ENCODE data around the gene C11orf65.

Gene C11orf65

DNA sequence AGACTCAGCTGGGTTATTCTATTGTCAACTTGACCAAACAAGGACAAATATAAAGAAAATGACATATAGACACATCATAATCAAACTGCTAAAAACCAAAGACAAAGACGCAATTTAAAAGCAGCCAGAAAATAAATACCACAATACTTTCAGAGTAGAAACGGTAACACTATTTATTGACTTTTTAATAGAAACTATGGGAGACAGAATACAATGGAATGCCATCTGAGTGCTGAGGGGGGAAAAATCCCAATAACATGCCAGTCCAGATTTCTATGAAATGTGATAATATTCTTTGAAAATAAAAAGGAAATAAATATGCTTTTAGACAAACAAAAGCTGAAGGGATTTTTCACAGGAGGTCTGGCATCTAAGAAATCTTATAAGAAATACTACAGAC lies 30.7 kb downstream of the C11orf65 start:
- H3K36me3 ChIP-seq (replicated peaks; ENCODE audit: insufficient read depth, low read length), result no peaks in the 10 kb centered on the region
- H3K79me2 ChIP-seq (ENCODE audit: low read length), result no peaks in the 10 kb centered on the region
- H3F3A ChIP-seq (ENCODE audit: insufficient read depth, low read length), result peaks cover 3% of the 10 kb centered on the region; the same call in 1 of the 2 replicates
- no peaks in the 10 kb centered on the region for H4K20me1 ChIP-seq (ENCODE audit: insufficient read depth, low read length)
- H3K9me3 ChIP-seq (replicated peaks; ENCODE audit: insufficient read depth, low read length), result no peaks in the 10 kb centered on the region
- H3K27ac ChIP-seq (ENCODE audit: low read length), result no peak overlapping the region
- H3K4me2 ChIP-seq (ENCODE audit: low read depth, low read length), result no peak overlapping the region
- H3K4me3 ChIP-seq (ENCODE audit: low read length), result no peak overlapping the region
- no peaks in the 10 kb centered on the region for H3K27me3 ChIP-seq (replicated peaks; ENCODE audit: insufficient read depth, low read length)
- H3K4me1 ChIP-seq (ENCODE audit: low read length), result peaks cover 18% of the 10 kb centered on the region
- H3K9me2 ChIP-seq (replicated peaks; ENCODE audit: insufficient read depth, low read length), result no peaks in the 10 kb centered on the region
- no peak overlapping the region for H3K9ac ChIP-seq (ENCODE audit: low read length)
- DNase-seq, result no peak
- H2AFZ ChIP-seq (ENCODE audit: low read length), result no peak overlapping the region
- TF ChIP-seq EZH2 (optimal IDR thresholded peaks at IDR 0.05; ENCODE audit: low read depth, low read length) (no peak), EZH2phosphoT487 (IDR thresholded peaks at IDR 0.05; ENCODE audit: low read length) (no peak)
- TF ChIP-seq, protein P1, sequence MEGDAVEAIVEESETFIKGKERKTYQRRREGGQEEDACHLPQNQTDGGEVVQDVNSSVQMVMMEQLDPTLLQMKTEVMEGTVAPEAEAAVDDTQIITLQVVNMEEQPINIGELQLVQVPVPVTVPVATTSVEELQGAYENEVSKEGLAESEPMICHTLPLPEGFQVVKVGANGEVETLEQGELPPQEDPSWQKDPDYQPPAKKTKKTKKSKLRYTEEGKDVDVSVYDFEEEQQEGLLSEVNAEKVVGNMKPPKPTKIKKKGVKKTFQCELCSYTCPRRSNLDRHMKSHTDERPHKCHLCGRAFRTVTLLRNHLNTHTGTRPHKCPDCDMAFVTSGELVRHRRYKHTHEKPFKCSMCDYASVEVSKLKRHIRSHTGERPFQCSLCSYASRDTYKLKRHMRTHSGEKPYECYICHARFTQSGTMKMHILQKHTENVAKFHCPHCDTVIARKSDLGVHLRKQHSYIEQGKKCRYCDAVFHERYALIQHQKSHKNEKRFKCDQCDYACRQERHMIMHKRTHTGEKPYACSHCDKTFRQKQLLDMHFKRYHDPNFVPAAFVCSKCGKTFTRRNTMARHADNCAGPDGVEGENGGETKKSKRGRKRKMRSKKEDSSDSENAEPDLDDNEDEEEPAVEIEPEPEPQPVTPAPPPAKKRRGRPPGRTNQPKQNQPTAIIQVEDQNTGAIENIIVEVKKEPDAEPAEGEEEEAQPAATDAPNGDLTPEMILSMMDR (IDR thresholded peaks at IDR 0.05; ENCODE audit: low read length), result no peak

DNA sequence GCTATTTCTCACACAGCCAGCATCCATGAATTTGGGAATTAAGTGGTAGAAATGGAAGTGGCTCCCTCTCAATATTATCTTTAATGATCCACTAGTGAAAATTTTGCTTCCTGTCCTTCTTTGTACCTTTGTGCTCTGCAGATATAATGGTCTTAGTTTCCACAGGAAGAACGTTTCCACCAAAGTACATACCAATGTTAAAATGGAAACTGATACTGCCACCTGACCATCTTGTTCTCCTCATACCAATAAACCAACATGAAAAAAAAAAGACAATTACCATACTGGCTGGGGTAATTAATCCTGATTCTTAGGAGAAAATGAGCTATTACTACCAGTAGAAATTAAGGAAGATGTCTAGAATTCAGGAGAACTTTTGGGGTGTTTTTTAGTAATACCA lies 32.3 kb downstream of the C11orf65 start:
- Histone ChIP-seq H4K20me1 (ENCODE audit: insufficient read depth, low read length) (no peaks in the 10 kb centered on the region), H3K36me3 (replicated peaks; ENCODE audit: insufficient read depth, low read length) (no peaks in the 10 kb centered on the region), H3K79me2 (ENCODE audit: low read length) (no peaks in the 10 kb centered on the region), H3K9ac (ENCODE audit: low read length) (no peak overlapping the region), H3K9me3 (replicated peaks; ENCODE audit: insufficient read depth, low read length) (no peaks in the 10 kb centered on the region), H2AFZ (ENCODE audit: low read length) (0 out of 2 replicates have a peak overlapping the region, but pooled peaks have one; percentile 7), H3K4me1 (ENCODE audit: low read length) (peaks cover 18% of the 10 kb centered on the region), H3K9me2 (replicated peaks; ENCODE audit: insufficient read depth, low read length) (no peaks in the 10 kb centered on the region), H3K4me3 (ENCODE audit: low read length) (peak overlapping the region; percentile 32), H3K4me2 (ENCODE audit: low read depth, low read length) (peak overlapping the region; percentile 49), H3K27me3 (replicated peaks; ENCODE audit: insufficient read depth, low read length) (no peaks in the 10 kb centered on the region), H3K27ac (ENCODE audit: low read length) (peak overlapping the region; percentile 31; the same call in 1 of the 2 replicates), H3F3A (ENCODE audit: insufficient read depth, low read length) (peaks cover 3% of the 10 kb centered on the region; the same call in 1 of the 2 replicates)
- DNase-seq, result peak; percentile 72
- TF ChIP-seq, protein P1 (IDR thresholded peaks at IDR 0.05; ENCODE audit: low read length), result no peak
- no peak for TF ChIP-seq EZH2 (optimal IDR thresholded peaks at IDR 0.05; ENCODE audit: low read depth, low read length)
- TF ChIP-seq EZH2phosphoT487 (IDR thresholded peaks at IDR 0.05; ENCODE audit: low read length), result no peak

DNA sequence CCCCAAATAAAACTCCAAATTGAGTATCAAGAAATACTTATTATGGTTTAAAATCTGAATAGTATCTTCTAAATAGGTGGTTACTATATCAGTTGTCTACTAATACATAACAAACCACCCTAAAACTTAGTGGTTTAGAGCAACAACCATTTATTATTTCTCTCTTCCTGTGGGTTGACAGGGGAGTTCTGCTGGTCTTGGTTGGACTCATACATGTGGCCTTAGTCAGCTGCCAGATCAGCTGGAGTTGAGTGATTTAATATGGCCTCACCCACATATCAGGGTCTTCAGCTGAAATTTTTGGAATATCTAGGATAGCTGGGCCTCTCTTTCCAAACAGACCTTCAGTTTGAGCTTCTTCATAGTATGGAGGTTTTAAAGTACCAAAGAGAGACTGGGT lies 34.5 kb downstream of the C11orf65 start:
- Histone ChIP-seq H3K4me2 (ENCODE audit: low read depth, low read length) (no peak overlapping the region), H3K4me3 (ENCODE audit: low read length) (no peak overlapping the region), H3K9me3 (replicated peaks; ENCODE audit: insufficient read depth, low read length) (no peaks in the 10 kb centered on the region), H3K9me2 (replicated peaks; ENCODE audit: insufficient read depth, low read length) (no peaks in the 10 kb centered on the region), H4K20me1 (ENCODE audit: insufficient read depth, low read length) (no peaks in the 10 kb centered on the region), H3K27me3 (replicated peaks; ENCODE audit: insufficient read depth, low read length) (no peaks in the 10 kb centered on the region), H3K36me3 (replicated peaks; ENCODE audit: insufficient read depth, low read length) (no peaks in the 10 kb centered on the region), H2AFZ (ENCODE audit: low read length) (no peak overlapping the region), H3K27ac (ENCODE audit: low read length) (no peak overlapping the region), H3K4me1 (ENCODE audit: low read length) (peaks cover 18% of the 10 kb centered on the region), H3K79me2 (ENCODE audit: low read length) (no peaks in the 10 kb centered on the region), H3K9ac (ENCODE audit: low read length) (no peak overlapping the region), H3F3A (ENCODE audit: insufficient read depth, low read length) (peaks cover 3% of the 10 kb centered on the region; the same call in 1 of the 2 replicates)
- no peak for DNase-seq
- TF ChIP-seq EZH2 (optimal IDR thresholded peaks at IDR 0.05; ENCODE audit: low read depth, low read length), result no peak
- TF ChIP-seq EZH2phosphoT487 (IDR thresholded peaks at IDR 0.05; ENCODE audit: low read length), result no peak
- TF ChIP-seq, protein P1 (IDR thresholded peaks at IDR 0.05; ENCODE audit: low read length), result no peak
